Pancreas (tissue), 10 donors: ENCODE measurements around the gene SHQ1. TPM values are rescaled to one million over a fixed set of nuclear protein-coding genes. Genes with fewer than 3 reads are reported as not detected.

Source experiments
- ATAC-seq, 4 donors: fragments of 200-7000 bp; cut with Tn5 transposase; one replicate each; pipeline versions ENCODE4 v1.8.0 to v1.9.1; 2020; ENCODE audit warnings: mild to moderate bottlenecking in 4 of 4, moderate library complexity in 4 of 4
- DNase-seq, 6 donors: peaks; one replicate each; pipeline ENCODE4 v3.0.0-alpha.2; 2020
- FAIRE-seq: peaks from 2 replicates; lab custom pipeline; 2012; peaks lifted over from hg19 to GRCh38; lab: Jason Lieb, UNC
- H3K27ac ChIP-seq, 4 donors: fragments of 200-600 bp; sonication (generic); 1 replicate in 3 of 4; 2 replicates in 1 of 4; pipeline versions ENCODE4 v1.5.0 to v1.8.0; 2020
- H3K27me3 ChIP-seq, 4 donors: fragments of 200-600 bp; one replicate each; pipeline ENCODE4 v1.8.0; 2021
- H3K36me3 ChIP-seq, 3 donors: fragments of 200-600 bp; sonication (generic) in 1 of 3; one replicate each; pipeline versions ENCODE4 v1.5.0 to v1.8.0; 2020 to 2021
- H3K4me1 ChIP-seq, 3 donors: fragments of 200-600 bp; one replicate each; pipeline ENCODE4 v1.8.0; 2021
- H3K4me3 ChIP-seq, 4 donors: fragments of 200-600 bp; sonication (generic) in 2 of 4; one replicate each; pipeline versions ENCODE4 v1.5.0 to v1.8.0; 2020 to 2021
- H3K9me3 ChIP-seq, 4 donors: fragments of 200-600 bp; one replicate each; pipeline ENCODE4 v1.8.0; 2021
- WGBS, 2 donors: extraction: QIAGEN DNeasy Blood & Tissue Kit; methylation state at CpG; one replicate each; pipeline ENCODE4 v1.1.7; 2013; 5-methylcytosine and 5-hydroxymethylcytosine counted together
- intact Hi-C, 3 donors: fragments of 100-400 bp; cut with DNase I; formaldehyde crosslinking; loops; one replicate each; pipeline versions ENCODE4 v1.11.1 to v1.14.2; 2022
- polyA plus RNA-seq, 2 donors: library from polyadenylated mRNA; stranded (reverse); fragments of 200-250 nt; gene quantifications; one replicate each; pipeline ENCODE4 v1.2.3, GENCODE V29; 2013
- total RNA-seq, 6 donors: library from RNA; stranded (reverse); fragmentation: NEBNext Ultra II Directional in 4 of 6; extraction: Animal tissue kit (Norgen Biotek cat#: 25700) in 4 of 6; gene quantifications; one replicate each; pipeline versions ENCODE4 v1.2.1 to v1.2.4, GENCODE V29; 2021 to 2023
- TF ChIP-seq, protein P1 (sequence below), 4 donors: fragments of 200-600 bp; sonication (generic) in 3 of 4; IDR thresholded peaks; one replicate each; pipeline versions ENCODE4 v1.5.0 to v1.8.0; 2021; ENCODE audit warnings: antibody characterized with exemption in 4 of 4
- donor health status: healthy with polysubstance abuse.
- donor health status: DM: no; HTN: no; CAD: no; lungs with moderate emphysema.
- donor health status: DM: no; HTN: no; CAD: no.
- donor health status: control.
- donor health status: control.
- donor health status: Bipolar disorder and iron deficiency.
- donor health status: DM: yes; HTN: yes; CAD: no.
- donor health status: DM: no; HTN: no; CAD: no.
- donor health status: DM: no; HTN: no; CAD: no.
- donor health status: DM: yes; HTN: yes; CAD: no.

SHQ1 gene
- total and polyA plus RNA-seq, 8 donors = 4.1 to 13.4 (median 7.9) TPM

DNA sequence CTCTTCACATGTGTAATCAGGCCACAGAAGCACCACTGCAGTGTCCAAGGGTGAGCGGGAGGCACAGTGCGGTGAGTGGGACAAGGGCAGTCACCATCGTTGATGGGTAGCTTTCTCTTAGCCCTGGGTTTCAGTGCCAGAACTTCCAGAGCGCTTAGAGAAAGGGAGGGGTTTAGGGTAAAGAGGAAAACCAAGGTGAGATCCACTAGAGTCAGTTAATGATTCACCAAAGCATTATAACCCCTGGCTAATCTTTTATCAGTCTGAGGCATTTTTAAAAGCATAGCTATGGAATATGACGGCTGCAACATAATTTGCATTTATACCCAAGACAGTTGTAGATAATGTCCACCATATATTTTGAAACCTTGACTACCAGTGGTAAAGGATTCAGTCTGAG, 94.8 kb downstream of the SHQ1 start:
- no peak for DNase-seq
- Histone ChIP-seq H3K4me3 (no peak overlapping the region), H3K9me3 (no peaks in the 10 kb centered on the region), H3K36me3 (no peaks in the 10 kb centered on the region), H3K27me3 (no peaks in the 10 kb centered on the region), H3K4me1 (no peaks in the 10 kb centered on the region), H3K27ac (no peak overlapping the region)
- TF ChIP-seq, protein P1, sequence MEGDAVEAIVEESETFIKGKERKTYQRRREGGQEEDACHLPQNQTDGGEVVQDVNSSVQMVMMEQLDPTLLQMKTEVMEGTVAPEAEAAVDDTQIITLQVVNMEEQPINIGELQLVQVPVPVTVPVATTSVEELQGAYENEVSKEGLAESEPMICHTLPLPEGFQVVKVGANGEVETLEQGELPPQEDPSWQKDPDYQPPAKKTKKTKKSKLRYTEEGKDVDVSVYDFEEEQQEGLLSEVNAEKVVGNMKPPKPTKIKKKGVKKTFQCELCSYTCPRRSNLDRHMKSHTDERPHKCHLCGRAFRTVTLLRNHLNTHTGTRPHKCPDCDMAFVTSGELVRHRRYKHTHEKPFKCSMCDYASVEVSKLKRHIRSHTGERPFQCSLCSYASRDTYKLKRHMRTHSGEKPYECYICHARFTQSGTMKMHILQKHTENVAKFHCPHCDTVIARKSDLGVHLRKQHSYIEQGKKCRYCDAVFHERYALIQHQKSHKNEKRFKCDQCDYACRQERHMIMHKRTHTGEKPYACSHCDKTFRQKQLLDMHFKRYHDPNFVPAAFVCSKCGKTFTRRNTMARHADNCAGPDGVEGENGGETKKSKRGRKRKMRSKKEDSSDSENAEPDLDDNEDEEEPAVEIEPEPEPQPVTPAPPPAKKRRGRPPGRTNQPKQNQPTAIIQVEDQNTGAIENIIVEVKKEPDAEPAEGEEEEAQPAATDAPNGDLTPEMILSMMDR (IDR thresholded peaks at IDR 0.05) = no peak
- FAIRE-seq = peak; percentile 87
- 28 to 45% methylated on average over 5 of the region's 5 CpGs for WGBS, 2 donors
- intact Hi-C loops = no loop called here
- peak in 3 of 4 donors; percentile 63 to 82 (median 75) for ATAC-seq

DNA sequence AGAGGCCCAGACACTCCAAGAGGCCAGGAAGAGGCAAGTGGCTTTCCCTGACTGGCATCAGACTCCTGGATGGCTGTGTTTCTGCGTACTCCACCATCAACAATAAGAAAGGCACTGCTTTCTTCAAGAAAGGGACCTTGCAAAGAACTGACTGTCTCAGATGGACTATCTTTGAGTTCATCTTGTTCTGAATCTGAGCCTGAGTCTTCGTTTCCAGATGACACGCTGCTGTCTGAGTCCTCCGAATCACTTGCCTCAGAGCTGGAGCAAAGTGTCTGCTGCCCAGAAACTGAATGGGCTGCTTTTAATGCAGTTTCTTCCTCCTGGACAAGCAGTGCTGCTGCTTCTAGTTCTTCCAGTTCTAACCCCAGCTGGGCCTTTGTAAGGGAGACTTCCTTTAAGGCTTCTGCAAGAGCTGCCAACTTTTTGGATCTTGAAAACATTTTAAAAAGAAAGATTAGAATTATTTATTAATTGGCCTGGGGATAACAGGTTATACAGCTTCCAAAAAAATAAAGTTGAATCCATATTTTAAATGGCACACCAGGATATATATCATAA, 97.8 kb downstream of the SHQ1 start:
- no peak for DNase-seq
- WGBS, 2 donors = 93% methylated on average over 4 of the region's 4 CpGs
- TF ChIP-seq, protein P1 (IDR thresholded peaks at IDR 0.05) = no peak
- Histone ChIP-seq H3K4me1 (no peaks in the 10 kb centered on the region), H3K27me3 (no peaks in the 10 kb centered on the region), H3K27ac (no peak overlapping the region), H3K36me3 (no peaks in the 10 kb centered on the region), H3K4me3 (no peak overlapping the region), H3K9me3 (no peaks in the 10 kb centered on the region)
- no peak for FAIRE-seq
- ATAC-seq = no peak
- intact Hi-C loops = no loop called here

DNA sequence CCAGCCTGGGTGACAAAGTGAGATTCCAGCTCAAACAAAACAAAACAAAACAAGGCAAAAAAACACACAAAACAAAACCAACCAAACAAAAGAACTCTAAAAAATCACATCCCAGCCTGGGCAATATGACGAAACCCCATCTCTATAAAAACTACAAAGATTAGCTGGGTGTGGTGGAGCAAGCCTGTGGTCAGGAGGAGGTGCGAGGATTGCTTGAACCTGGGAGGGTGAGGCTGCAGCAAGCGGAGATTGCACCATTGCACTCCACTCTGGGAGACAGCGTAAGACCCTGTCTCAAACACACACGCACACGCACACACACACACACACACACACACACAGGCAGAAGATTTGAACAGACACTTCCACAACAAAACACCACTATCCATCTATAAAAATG, 99.6 kb downstream of the SHQ1 start:
- H3K4me3 ChIP-seq = no peak overlapping the region
- H3K36me3 ChIP-seq = no peaks in the 10 kb centered on the region
- H3K4me1 ChIP-seq = peaks cover 0 to 8% (median 4%) of the 10 kb centered on the region in 3 donors
- no peak for ATAC-seq
- intact Hi-C loops = no loop called here
- WGBS, 2 donors = 93 to 97% methylated on average over 6 of the region's 6 CpGs
- no peaks in the 10 kb centered on the region for H3K9me3 ChIP-seq
- H3K27me3 ChIP-seq = no peaks in the 10 kb centered on the region
- H3K27ac ChIP-seq = no peak overlapping the region
- DNase-seq = no peak
- TF ChIP-seq, protein P1 (IDR thresholded peaks at IDR 0.05) = no peak
- FAIRE-seq = no peak

DNA sequence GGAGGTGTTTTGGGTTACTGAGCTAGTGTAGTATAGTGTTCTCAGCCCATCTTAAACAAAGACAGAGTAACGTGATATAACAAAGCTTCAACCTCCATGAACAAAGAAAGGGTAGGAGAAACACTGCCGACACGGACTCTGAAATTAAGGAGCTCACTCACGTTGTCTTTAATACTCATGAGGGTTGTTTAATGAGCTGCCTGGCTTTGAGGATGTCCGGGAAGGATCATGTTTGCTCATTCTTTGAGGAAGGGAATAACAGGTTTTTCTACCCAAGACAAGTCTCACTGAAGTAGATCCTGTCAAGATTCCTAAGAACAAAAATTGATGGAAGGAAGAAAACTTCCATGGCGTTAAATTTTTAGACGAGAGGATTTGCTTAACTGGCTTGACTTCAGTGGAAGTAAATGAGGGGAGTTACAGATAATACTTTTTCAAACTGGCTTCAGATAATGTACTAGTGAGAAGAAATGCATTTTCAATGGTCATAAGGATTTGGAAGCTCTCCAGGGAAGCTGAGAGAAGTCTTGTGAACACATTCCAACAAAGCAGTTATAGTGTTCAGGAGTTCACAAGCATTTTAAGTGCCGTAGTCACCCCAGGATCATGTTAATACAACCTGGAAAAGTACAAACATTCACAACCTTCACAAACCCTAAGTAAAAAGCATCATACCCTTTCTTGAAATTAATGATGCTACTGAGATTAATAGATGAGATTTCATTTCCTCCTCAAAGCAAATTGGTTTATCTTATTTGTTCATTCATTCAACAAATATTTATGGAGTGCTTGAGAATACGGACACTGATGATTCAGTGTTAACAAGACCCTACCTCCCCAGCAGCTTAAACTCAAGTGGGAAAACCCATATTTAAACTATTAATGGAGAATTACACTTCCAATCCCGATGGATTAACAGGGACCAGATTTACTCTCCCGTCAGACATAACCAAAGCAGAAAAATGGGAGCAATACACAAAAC, 101.5 kb downstream of the SHQ1 start:
- Histone ChIP-seq H3K9me3 (no peaks in the 10 kb centered on the region), H3K27ac (no peak overlapping the region), H3K27me3 (no peaks in the 10 kb centered on the region), H3K36me3 (no peaks in the 10 kb centered on the region), H3K4me3 (no peak overlapping the region), H3K4me1 (peaks cover 0 to 8% (median 4%) of the 10 kb centered on the region in 3 donors)
- intact Hi-C loops = no loop called here
- 77 to 80% methylated on average over 11 of the region's 11 CpGs for WGBS, 2 donors
- TF ChIP-seq, protein P1 (IDR thresholded peaks at IDR 0.05) = no peak
- ATAC-seq (no peak), DNase-seq (no peak), FAIRE-seq (no peak)
